HG03460 (cell line): Measurements from ENCODE around the gene DOCK1.

Experiments used
- ATAC-seq: cut with Tn5 transposase; IDR thresholded peaks from one replicate; pipeline ENCODE4 v1.9.1; 2021; ENCODE audit not compliant: unreplicated experiment

Gene DOCK1

GRCh38 chr10:127485153-127485857 lies 580.1 kb downstream of the DOCK1 start:
- no peak for ATAC-seq

DNA sequence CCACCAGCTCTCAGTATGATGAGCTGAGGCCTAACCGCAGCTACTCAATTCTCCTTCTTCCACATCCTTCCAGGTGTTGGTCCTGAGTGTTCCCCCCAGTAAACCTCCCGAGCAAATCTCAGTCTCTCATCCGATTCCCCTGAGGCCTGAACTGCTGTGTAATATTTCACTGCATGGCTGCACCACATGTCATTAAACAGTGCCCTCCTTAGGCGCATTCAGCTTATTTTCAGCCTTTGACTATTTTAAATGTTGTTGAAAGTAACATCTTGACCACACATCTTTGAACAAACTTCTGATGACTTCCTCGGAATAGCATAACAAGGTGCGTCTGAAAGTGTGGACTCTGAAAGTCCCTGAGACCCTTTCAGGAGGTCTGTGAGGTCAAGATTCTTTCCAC lies 581.1 kb downstream of the DOCK1 start:
- ATAC-seq: no peak

GRCh38 chr10:127492607-127493250 lies 587.5 kb downstream of the DOCK1 start:
- no peak for ATAC-seq

DNA sequence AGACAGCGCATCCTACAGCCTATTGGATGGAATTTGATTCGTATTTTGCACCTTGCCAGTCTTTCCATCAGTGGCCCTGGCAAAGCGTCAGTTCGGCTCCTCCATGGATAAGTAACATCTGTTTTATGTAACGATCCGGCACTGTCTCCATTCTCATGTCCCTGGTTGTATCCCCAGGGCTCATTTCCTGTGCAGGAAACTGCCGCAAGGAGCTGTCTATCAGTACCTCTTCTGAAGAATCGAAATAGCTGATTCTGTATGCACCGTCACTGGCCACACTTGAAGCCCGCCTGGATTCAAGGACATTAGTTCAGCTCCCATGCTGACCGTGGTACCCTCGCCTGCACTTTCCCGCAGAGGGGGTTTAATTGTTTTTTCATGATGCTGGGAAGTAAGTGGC lies 590.8 kb downstream of the DOCK1 start:
- no peak for ATAC-seq

GRCh38 chr10:127497685-127498084 lies 592.5 kb downstream of the DOCK1 start:
- no peak for ATAC-seq

GRCh38 chr10:127498087-127498486 lies 592.9 kb downstream of the DOCK1 start:
- no peak for ATAC-seq

- ATAC-seq: no peak
Observed at GRCh38 chr10:127500127-127500526, 594.9 kb downstream of the DOCK1 start.
